DMS79 treated with DMSO at 0.1 percent for 48 hours (cell line): Measurements from ENCODE around the gene CACNA2D3.
A peak's percentile ranks its signal among the peaks of the same experiment; 100 is the strongest.
"Not testable (repeated sequence)": the region's sequence is repeated elsewhere in the genome, so short reads cannot be mapped to it uniquely, and the experiment has no call there.

ENCODE experiments used
- DNase-seq: peaks from one replicate; lab custom pipeline; 2025; lab: John Stamatoyannopoulos, UW

The CACNA2D3 gene

DNA sequence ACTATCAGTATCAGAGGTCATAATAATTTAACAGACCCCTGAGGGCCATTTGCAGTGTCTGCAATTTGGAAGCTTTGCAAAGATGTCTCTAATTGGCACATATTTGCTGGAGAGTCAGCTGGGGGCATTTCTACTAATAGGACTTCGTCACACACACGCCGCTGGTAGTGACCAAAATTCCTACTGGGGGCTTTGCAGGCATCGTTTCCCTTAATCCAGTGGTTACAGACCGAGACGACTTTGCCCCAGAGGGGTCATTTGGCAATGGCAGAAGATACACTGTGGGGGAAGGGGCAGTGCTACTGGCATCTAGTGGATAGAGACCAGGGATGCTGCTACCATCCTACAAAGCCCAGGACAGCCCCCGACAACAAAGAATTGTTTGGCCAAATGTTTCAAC lies 956.5 kb downstream of the CACNA2D3 start:
- no peak for DNase-seq

DNA sequence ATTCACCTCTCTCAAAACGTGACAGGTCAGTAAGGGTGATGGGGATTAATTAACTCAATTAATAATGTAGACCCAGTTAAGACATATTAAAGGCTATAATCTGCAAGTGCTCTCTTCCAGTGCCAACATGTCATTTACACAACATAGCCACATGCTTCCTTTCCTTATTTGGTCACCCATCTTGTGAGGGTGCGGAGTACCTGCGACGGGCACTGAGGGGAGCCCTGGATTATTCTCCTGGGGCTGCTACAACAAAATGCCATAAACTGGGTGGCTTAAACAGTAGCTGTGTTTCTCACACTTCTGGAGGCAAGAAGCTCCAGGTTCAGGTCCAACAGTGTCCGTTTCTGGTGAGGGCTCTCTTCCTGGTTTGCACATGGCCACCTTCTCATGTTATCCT lies 962.9 kb downstream of the CACNA2D3 start:
- DNase-seq, result peak; percentile 27

DNA sequence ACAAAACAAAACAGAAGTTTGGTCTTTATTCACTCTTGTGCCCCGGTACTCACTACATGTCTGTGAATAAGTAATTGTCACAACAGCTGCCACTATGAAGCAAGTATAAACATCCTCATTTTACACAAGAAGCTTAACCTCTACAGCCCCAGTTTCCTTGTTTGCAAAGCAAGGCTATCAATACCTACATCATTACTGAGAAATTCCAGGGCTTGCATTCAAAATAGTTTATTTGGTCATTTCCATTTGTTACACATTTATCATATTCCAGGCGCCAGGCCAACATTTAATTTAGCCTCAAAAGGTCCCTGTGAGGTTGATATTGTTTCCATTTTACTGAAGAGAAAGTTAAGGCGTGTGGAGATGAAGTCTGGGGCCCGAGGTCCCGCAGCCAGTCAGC lies 966.9 kb downstream of the CACNA2D3 start:
- DNase-seq, result no peak

DNA sequence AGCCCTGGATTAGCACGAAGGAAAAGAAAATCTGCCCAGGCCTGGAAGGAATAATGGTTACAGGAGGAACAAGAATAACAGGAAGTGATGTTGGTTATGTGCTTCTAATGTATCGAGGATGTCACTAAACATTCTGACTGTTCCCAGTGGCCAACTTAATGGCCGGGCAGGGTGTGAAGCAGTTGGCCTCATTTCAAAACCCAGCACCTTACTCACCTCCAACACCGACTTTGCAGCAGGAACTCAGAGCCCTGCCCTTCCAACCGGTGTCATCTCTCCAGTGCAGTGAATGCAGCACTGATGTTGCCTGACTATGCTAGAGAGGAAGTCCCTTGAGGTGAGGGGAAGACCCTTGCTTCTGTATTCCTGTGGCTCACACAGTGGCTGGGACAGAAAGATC lies 967.9 kb downstream of the CACNA2D3 start:
- no peak for DNase-seq

DNA sequence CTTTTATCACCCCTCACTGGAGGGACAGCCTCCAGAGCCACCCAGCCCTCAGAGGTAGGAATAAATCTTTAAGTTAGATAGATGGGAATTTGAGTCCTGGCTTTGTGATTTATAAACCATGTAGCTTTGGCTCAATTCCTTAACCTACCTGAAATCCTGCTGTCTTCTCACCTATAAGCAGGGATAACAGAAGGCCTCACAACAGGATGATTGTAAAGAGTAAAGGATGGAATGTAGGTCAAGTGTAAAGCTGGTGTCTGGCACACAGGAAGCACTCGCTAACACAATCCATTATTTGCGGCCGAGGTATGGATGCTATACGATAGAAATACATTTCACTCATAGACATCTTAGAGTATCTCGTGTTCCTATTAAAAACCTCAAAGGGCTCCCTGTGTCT lies 968.4 kb downstream of the CACNA2D3 start:
- no peak for DNase-seq

DNA sequence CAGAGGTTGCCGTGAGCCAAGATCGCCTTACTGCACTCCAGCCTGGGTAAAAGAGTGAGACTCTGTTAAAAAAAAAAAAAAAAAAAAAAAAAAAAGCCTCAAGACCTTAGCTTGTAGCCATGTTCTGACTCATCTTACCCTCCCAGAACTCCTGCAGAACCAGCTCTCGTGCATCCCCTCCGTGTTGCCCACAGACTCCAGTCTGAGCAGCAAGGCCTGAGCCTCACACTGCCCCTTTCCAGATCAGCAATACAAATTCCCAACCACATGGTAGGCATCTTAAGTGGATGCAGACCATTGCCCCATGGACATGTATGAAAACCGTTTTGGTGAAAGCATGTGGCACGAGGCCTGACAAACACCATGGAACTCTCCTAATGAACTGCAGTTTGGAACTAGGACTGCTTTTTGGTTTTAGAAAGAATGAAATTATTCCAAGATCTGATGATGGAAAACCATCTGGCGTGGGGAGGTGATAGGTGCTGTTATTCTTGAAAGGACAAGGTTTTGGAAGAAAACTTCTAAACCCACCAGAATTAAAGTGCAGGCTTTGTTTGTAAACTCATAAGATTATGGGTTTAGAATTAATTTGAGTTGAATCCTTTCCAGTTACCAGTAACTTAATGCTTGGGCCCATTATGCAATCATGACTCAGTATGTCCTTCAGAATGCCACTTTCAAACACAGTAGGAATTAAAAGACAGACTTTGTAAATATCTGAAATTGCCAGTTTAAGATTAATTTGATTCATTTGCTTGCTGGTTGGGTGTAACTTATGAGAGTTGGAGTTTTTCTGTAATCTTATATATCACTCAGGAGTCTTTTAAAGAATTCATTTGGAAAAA lies 969.3 kb downstream of the CACNA2D3 start:
- no peak for DNase-seq

DNA sequence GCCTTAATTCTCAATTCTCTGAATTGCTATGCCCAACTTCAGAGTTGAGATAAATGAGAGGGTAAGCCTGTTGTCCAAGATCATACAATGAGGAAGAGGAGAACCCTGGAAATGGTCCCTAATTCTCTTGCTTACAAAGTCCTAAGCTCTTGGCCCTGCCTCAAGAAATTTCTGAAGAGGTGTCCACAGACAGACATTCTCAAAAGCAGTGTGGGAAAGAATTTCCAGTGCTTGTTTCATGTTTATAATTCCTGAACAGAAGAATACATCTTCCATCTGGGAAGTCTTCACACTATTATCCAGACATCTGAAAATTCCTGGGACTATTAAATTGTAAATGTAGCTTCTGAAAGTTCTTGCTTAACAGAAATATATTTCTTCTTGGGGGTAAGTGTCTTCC lies 972.3 kb downstream of the CACNA2D3 start:
- DNase-seq, result no peak

DNA sequence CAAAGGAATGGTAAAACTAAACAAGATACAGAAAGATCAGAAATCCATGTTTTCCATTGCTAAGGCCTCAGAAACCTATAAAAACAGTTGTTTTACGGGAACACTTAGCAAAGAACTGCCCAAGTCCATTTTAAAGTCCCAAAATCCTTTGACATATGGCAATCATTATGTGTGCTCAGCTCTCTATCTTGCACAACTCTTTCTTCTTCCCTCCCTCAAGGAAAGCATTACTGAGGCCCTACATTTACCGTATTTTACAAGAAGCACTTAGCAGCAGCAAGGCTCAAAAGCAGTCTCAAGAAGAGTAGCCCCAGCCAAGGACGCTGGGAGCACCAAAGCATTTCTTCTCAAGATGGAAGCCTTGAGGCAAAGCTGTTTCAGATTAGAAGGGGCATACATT lies 975.1 kb downstream of the CACNA2D3 start:
- no peak for DNase-seq

DNA sequence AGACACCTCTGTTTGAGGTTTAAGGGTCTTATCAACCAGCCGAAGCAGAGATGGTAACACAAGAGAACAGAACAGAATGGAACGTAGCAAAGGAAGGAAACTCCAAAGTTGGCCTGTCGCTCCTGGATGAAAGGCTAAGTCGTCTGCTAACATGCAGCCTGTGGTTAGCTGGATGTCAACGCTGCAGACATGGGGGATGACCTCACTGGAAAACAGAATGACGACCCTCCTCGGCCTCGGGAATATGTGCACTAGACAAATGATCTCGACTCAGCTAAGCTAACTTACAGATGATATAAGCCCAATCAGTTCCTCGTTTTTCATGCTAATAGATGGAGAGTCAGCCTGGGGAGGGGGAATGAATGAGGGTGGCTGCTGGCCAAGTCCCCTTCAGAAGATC lies 983.3 kb downstream of the CACNA2D3 start:
- no peak for DNase-seq

DNA sequence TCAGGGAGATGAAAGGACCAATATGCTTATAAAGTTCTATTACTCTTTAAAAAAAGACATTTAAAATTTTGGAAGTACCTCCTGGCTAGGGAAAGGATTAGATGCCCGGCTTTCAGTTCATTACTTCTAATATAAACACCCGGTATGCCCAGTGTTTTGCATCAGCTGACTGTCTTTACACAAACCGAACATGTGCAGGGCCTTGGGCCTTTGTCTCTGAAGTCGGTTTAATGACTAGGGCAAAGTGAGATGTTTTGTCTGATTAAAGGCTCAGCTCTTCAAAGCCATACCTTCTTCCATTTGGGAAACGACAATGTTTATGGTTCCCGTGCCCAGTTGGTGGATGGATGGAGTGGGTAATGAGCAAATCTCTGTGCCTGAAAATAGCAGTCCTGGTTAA lies 984.8 kb downstream of the CACNA2D3 start:
- no peak for DNase-seq

DNA sequence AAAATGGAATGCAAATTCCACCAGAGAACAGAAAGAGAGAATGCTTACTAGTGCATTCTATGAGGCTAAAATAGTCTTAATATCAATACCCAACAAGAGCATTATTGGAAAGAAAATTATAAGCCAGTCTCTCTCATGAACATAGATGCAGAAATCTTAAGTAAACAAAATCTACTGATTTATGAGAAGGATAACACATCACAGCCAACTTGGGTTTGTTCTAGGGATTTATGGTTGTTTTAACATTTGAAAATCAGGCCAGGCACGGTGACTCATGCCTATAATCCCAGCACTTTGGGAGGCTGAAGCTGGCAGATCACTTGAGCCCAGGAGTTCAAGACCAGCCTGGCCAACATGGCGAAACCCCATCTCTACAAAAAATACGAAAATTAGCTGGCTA lies 989.6 kb downstream of the CACNA2D3 start:
- DNase-seq, result not testable (repeated sequence)

DNA sequence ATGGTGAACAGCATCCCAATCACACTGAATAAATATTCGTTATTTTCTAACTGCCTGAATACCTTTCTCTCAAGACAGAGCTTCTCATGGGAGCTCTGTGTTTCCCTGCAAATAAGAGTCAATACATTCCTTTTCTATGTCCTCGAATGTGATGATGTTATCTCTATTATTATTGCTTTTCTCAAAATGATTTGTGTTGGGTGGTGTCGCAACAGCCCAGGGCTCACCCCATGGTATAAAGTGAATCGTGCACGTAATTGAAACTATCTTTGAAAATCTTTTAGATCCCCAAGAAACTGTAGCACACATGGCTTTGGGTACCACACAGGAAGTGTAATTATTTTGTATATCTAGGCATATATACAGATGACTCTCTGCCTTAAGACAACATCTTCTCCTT lies 996.1 kb downstream of the CACNA2D3 start:
- DNase-seq, result no peak

DNA sequence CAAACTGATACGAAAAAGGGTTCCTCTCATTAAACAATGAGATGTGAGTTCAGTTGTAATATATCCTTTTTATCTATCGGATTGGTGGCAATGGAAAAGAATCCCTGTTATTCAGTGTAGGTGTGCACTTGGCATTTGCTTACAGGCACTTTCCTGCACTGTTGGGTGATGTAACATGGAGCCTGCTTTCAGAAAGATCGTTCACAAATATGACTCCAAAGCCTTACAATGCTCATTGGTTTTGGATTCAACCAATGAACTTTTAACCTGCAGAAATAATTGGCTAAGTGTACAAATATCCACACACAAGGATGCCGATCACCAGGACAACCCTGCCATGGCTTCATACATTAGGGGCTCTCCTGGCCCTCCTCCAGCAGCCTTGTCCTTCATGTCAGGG lies 996.9 kb downstream of the CACNA2D3 start:
- no peak for DNase-seq

DNA sequence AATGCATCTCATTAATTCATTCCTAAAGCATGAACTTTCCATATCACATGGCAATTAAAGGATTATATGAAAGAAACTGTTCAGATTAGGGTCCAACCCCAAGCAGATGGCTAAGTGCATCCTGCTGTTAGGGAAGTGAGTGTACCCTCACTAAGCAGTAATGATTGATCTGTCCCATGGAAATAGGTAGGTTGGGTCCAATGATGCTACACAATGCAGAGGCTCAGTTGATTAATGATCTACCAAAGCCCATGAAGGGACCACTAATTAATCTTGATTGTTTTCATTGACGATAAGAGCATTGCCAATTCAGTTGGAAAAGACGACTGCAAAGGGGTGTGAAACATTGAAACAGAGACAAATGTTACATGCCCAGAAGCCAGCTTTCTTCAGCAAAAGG lies 1000.0 kb downstream of the CACNA2D3 start:
- no peak for DNase-seq
